HCT116 (cell line): Measurements from ENCODE around the gene COL23A1. TPM values are rescaled to one million over a fixed set of nuclear protein-coding genes. Genes with fewer than 3 reads are reported as not detected.

Experiments used
- ATAC-seq: fragments of 200-7000 bp; cut with Tn5 transposase; 2 replicates; pipeline ENCODE4 v1.9.1; 2020; ENCODE audit warnings: mild to moderate bottlenecking, moderate library complexity
- BruUV-seq: library from RNA; stranded (reverse); fragments of 400-500 nt; replicated peaks from 2 replicates; lab custom pipeline; 2021; lab: Mats Ljungman, UMichigan
- CTCF ChIA-PET: fragments of 300-600 bp; sonication (Branson Sonifier 250); formaldehyde crosslinking; loops from one replicate; lab custom pipeline; 2021; ENCODE audit warnings: antibody characterized with exemption; lab: Charles Lee
- POLR2A ChIA-PET: fragments of 300-600, 350-600 bp; sonication (Branson Sonifier 250); formaldehyde crosslinking; loops from one replicate; lab custom pipeline; 2021; ENCODE audit warnings: antibody characterized with exemption; lab: Charles Lee
- RAD21 ChIA-PET, 2 experiments: fragments of 300-600 bp; sonication (Branson Sonifier 250); formaldehyde crosslinking; loops; one replicate each; lab custom pipeline; 2023; ENCODE audit warnings: low total read pairs in 2 of 2; ENCODE audit not compliant: uncharacterized antibody in 2 of 2, unreplicated experiment in 2 of 2, low non-redundant PET in 1 of 2; lab: Charles Lee
- DNase-seq: peaks from one replicate; pipeline ENCODE4 v3.0.0-alpha.2; 2010; ENCODE audit warnings: low read depth, low spot score
- H2AFZ ChIP-seq: fragments of 200-600 bp; shearing (Covaris generic), sonication (generic); 2 replicates; pipeline ENCODE4 v1.6.1; 2017; ENCODE audit warnings: low read depth, mixed run types, mixed read lengths, antibody characterized with exemption, low read length; ENCODE audit not compliant: poor library complexity, severe bottlenecking
- H3K27ac ChIP-seq: 2 replicates; pipeline ENCODE4 v1.5.1; 2012; ENCODE audit warnings: low read depth, low read length
- H3K27me3 ChIP-seq: fragments of 200-600 bp; sonication (generic); 2 replicates; pipeline ENCODE4 v1.6.1; 2016; ENCODE audit warnings: mixed run types, low read length, mixed read lengths; ENCODE audit not compliant: insufficient read depth
- H3K36me3 ChIP-seq, 2 experiments: fragments of 200-500 bp in 1 of 2; fragments of 200-600 bp in 1 of 2; sonication (Bioruptor generic) in 1 of 2; sonication (generic) in 1 of 2; 2 replicates each; pipeline versions ENCODE4 v1.5.1 to v1.6.1; 2014 to 2016; ENCODE audit warnings: low read length in 2 of 2, inconsistent platforms in 1 of 2, mixed read lengths in 1 of 2, mixed run types in 1 of 2; ENCODE audit not compliant: insufficient read depth in 2 of 2, control insufficient read depth in 1 of 2
- H3K4me1 ChIP-seq, 2 experiments: fragments of 200-600 bp in 1 of 2; sonication (generic) in 1 of 2; 2 replicates each; pipeline versions ENCODE4 v1.5.1 to v1.6.1; 2012 to 2017; ENCODE audit warnings: low read length in 2 of 2, inconsistent platforms in 1 of 2, mild to moderate bottlenecking in 1 of 2, mixed read lengths in 1 of 2, mixed run types in 1 of 2, moderate library complexity in 1 of 2; ENCODE audit not compliant: insufficient read depth in 2 of 2, control insufficient read depth in 1 of 2
- H3K4me2 ChIP-seq: fragments of 200-600 bp; sonication (generic); 2 replicates; pipeline ENCODE4 v1.6.1; 2017; ENCODE audit warnings: mixed run types, low read length, mixed read lengths
- H3K4me3 ChIP-seq, 2 experiments: fragments of 200-600 bp in 1 of 2; sonication (generic) in 1 of 2; replicated peaks in 1 of 2; 2 replicates each; pipeline ENCODE4 v1.5.1; 2011 to 2016; ENCODE audit warnings: low read length in 2 of 2, control low read depth in 1 of 2, low read depth in 1 of 2, mild to moderate bottlenecking in 1 of 2, mixed read lengths in 1 of 2, mixed run types in 1 of 2
- H3K79me2 ChIP-seq: fragments of 200-600 bp; sonication (generic); 2 replicates; pipeline ENCODE4 v1.6.1; 2017; ENCODE audit warnings: mild to moderate bottlenecking, mixed run types, low read length, moderate library complexity, mixed read lengths; ENCODE audit not compliant: insufficient read depth
- H3K9ac ChIP-seq: fragments of 200-600 bp; sonication (generic); 2 replicates; pipeline ENCODE4 v1.6.1; 2016; ENCODE audit warnings: low read length, mixed read lengths
- H3K9me2 ChIP-seq: fragments of 200-600 bp; sonication (generic), shearing (Covaris generic); 2 replicates; pipeline ENCODE4 v1.6.1; 2017; ENCODE audit warnings: mixed run types, mild to moderate bottlenecking, moderate library complexity; ENCODE audit not compliant: insufficient read depth
- H3K9me3 ChIP-seq, 2 experiments: fragments of 200-500 bp in 1 of 2; fragments of 200-600 bp in 1 of 2; sonication (Bioruptor generic) in 1 of 2; sonication (generic) in 1 of 2; 2 replicates each; pipeline ENCODE4 v1.6.1; 2014 to 2017; ENCODE audit warnings: low read length in 2 of 2, mixed read lengths in 2 of 2, inconsistent platforms in 1 of 2, low read depth in 1 of 2, mild to moderate bottlenecking in 1 of 2, mixed run types in 1 of 2, moderate library complexity in 1 of 2; ENCODE audit not compliant: control insufficient read depth in 1 of 2, insufficient read depth in 1 of 2
- H4K20me1 ChIP-seq: fragments of 200-600 bp; sonication (generic), shearing (Covaris generic); 2 replicates; pipeline ENCODE4 v1.6.1; 2017; ENCODE audit warnings: mixed run types, mild to moderate bottlenecking, moderate library complexity; ENCODE audit not compliant: insufficient read depth
- EGR1 ChIP-seq: IDR thresholded peaks from 2 replicates; pipeline ENCODE4 v1.6.1; 2012; ENCODE audit warnings: low read depth
- ELF1 ChIP-seq: IDR thresholded peaks from 2 replicates; pipeline ENCODE4 v1.6.1; 2012; ENCODE audit warnings: low read depth, borderline replicate concordance
- EZH2 ChIP-seq: fragments of 200-600 bp; sonication (generic); IDR thresholded peaks from 2 replicates; pipeline ENCODE4 v1.6.1; 2017; ENCODE audit warnings: antibody characterized with exemption, mixed run types
- EZH2phosphoT487 ChIP-seq: fragments of 200-600 bp; IDR thresholded peaks from 2 replicates; pipeline ENCODE4 v1.6.1; 2018; ENCODE audit warnings: antibody characterized with exemption, borderline replicate concordance
- POLR2A ChIP-seq: IDR thresholded peaks from 2 replicates; pipeline ENCODE4 v1.7.0; 2011; ENCODE audit warnings: borderline replicate concordance; ENCODE audit not compliant: insufficient read depth, insufficient read length; ENCODE audit errors: extremely low read depth
- SIN3A ChIP-seq: IDR thresholded peaks from 2 replicates; pipeline ENCODE4 v1.6.1; 2012; ENCODE audit warnings: low read depth
- TCF7L2 ChIP-seq: IDR thresholded peaks from 2 replicates; pipeline ENCODE4 v1.7.0; 2011; ENCODE audit warnings: borderline replicate concordance, inconsistent platforms; ENCODE audit not compliant: insufficient read depth, insufficient read length; ENCODE audit errors: extremely low read depth
- intact Hi-C: fragments of 100-400 bp; cut with micrococcal nuclease; formaldehyde crosslinking; loops from 2 replicates; pipeline ENCODE4 v1.10.0; 2022
- total RNA-seq: library from RNA; stranded (reverse); gene quantifications from one replicate; pipeline ENCODE4 v1.2.1, GENCODE V29; 2021; ENCODE audit not compliant: unreplicated experiment
- TF ChIP-seq, protein P1 (sequence below): IDR thresholded peaks from 2 replicates; pipeline ENCODE4 v1.6.1; 2012
- TF ChIP-seq, protein P2 (sequence below): IDR thresholded peaks from 2 replicates; pipeline ENCODE4 v1.6.1; 2012; ENCODE audit warnings: low read depth
- TF ChIP-seq, protein P3 (sequence below), 3 experiments: fragments of 200-600 bp in 1 of 3; sonication (generic) in 1 of 3; IDR thresholded peaks in 2 of 3; conservative IDR thresholded peaks in 1 of 3; 2 replicates each; pipeline ENCODE4 v1.5.1; 2012 to 2017; ENCODE audit warnings: low read depth in 2 of 3, low read length in 2 of 3, antibody characterized with exemption in 1 of 3, borderline replicate concordance in 1 of 3, control low read depth in 1 of 3, mild to moderate bottlenecking in 1 of 3, mixed read lengths in 1 of 3, mixed run types in 1 of 3, moderate library complexity in 1 of 3; ENCODE audit not compliant: insufficient read depth in 1 of 3

COL23A1 gene
- total RNA-seq, 1 experiment from 2014 or later, result not detected

DNA sequence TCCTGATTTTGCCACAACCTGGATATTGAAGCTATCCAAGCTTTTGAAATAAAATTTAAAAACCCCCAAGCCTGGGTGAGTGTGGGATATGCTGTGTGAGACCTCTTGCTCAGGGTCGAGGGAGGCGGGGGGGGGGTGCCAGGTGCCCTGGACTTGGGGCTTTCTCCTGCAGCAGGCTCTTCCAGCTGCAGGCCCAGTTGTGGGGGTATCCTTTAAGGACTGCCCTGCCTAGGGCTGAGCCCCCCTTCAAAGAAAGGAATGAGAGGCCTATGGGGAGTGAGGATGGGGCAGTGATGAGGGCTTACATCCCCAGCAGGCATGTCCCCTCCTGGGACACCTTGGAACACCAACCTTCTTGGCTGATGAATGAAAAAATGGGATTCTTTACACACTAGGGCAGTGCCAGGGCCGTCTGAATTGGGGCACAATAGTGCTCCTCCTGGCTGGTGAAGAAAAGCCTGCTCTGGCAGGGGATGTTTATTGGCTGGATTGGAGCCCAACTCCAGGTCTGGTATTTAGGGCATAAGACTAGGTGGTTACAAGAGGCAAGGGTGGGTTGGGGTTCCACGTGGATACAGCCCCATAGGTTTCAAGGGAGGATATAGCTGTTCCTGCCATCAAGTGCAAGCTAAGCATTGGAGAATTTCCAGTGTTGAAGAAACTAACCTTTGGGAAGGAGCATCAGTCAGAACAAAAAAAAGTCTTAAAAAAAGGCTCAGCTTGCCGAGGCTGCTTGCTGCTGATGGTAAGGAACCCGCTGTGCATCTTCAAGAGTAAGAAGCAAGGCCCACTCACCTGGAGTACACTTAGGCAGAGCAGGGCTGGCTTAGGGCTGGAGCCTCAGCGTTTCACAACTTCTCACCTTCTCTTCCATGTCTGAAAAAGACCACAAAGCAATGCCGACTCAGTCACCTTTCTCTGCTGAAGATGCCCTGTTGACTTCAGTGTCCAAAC is 378.8 kb downstream of the COL23A1 start:
- Histone ChIP-seq H3K36me3 (peaks cover 69 to 83% of the 10 kb centered on the region in 2 experiments), H3K9me2 (no peaks in the 10 kb centered on the region), H2AFZ (no peak overlapping the region), H3K79me2 (peaks cover 60% of the 10 kb centered on the region), H3K4me1 (peaks cover 6 to 20% of the 10 kb centered on the region in 2 experiments), H3K27me3 (no peaks in the 10 kb centered on the region), H3K9ac (no peak overlapping the region), H3K4me2 (no peak overlapping the region), H3K27ac (no peak overlapping the region), H4K20me1 (peaks cover 46% of the 10 kb centered on the region; the same call in 1 of the 2 replicates), H3K9me3 (no peaks in the 10 kb centered on the region), H3K4me3 (no peak overlapping the region)
- ChIA-PET POLR2A (no interaction called here), RAD21 (no interaction called here), CTCF (no interaction called here)
- DNase-seq (no peak), ATAC-seq (peak; percentile 4)
- no TSS peak for BruUV-seq
- TF ChIP-seq EZH2 (no peak), POLR2A (no peak), EZH2phosphoT487 (no peak), SIN3A (no peak), EGR1 (no peak), TCF7L2 (no peak), ELF1 (no peak)
- TF ChIP-seq, protein P1, sequence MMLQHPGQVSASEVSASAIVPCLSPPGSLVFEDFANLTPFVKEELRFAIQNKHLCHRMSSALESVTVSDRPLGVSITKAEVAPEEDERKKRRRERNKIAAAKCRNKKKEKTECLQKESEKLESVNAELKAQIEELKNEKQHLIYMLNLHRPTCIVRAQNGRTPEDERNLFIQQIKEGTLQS, result no peak
- TF ChIP-seq, protein P2, sequence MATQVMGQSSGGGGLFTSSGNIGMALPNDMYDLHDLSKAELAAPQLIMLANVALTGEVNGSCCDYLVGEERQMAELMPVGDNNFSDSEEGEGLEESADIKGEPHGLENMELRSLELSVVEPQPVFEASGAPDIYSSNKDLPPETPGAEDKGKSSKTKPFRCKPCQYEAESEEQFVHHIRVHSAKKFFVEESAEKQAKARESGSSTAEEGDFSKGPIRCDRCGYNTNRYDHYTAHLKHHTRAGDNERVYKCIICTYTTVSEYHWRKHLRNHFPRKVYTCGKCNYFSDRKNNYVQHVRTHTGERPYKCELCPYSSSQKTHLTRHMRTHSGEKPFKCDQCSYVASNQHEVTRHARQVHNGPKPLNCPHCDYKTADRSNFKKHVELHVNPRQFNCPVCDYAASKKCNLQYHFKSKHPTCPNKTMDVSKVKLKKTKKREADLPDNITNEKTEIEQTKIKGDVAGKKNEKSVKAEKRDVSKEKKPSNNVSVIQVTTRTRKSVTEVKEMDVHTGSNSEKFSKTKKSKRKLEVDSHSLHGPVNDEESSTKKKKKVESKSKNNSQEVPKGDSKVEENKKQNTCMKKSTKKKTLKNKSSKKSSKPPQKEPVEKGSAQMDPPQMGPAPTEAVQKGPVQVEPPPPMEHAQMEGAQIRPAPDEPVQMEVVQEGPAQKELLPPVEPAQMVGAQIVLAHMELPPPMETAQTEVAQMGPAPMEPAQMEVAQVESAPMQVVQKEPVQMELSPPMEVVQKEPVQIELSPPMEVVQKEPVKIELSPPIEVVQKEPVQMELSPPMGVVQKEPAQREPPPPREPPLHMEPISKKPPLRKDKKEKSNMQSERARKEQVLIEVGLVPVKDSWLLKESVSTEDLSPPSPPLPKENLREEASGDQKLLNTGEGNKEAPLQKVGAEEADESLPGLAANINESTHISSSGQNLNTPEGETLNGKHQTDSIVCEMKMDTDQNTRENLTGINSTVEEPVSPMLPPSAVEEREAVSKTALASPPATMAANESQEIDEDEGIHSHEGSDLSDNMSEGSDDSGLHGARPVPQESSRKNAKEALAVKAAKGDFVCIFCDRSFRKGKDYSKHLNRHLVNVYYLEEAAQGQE, result no peak
- TF ChIP-seq, protein P3, sequence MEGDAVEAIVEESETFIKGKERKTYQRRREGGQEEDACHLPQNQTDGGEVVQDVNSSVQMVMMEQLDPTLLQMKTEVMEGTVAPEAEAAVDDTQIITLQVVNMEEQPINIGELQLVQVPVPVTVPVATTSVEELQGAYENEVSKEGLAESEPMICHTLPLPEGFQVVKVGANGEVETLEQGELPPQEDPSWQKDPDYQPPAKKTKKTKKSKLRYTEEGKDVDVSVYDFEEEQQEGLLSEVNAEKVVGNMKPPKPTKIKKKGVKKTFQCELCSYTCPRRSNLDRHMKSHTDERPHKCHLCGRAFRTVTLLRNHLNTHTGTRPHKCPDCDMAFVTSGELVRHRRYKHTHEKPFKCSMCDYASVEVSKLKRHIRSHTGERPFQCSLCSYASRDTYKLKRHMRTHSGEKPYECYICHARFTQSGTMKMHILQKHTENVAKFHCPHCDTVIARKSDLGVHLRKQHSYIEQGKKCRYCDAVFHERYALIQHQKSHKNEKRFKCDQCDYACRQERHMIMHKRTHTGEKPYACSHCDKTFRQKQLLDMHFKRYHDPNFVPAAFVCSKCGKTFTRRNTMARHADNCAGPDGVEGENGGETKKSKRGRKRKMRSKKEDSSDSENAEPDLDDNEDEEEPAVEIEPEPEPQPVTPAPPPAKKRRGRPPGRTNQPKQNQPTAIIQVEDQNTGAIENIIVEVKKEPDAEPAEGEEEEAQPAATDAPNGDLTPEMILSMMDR (IDR thresholded peaks at IDR 0.05 in 2 of 3, conservative IDR thresholded peaks at IDR 0.05 in 1 of 3; ENCODE audit: borderline replicate concordance in 1 of 3, insufficient read depth in 1 of 3, low read depth in 2 of 3, low read length in 2 of 3), result no peak
- intact Hi-C loops, result no loop called here
